Activated CD8-positive, alpha-beta memory T cell treated with anti-CD3 and anti-CD28 coated beads, Interleukin-2, amount 10 ng/mL, durations not matched to agents 7 days and 5 days (primary cell): ENCODE results near the gene MIA. TPM values are rescaled to one million over a fixed set of nuclear protein-coding genes. Genes with fewer than 3 reads are reported as not detected.
"Not testable (repeated sequence)": the region's sequence is repeated elsewhere in the genome, so short reads cannot be mapped to it uniquely, and the experiment has no call there.

ENCODE experiments used
- ATAC-seq: fragments of 150-1000 bp; cut with Tn5 transposase; one replicate; pipeline ENCODE4 v1.10.0; 2021; ENCODE audit warnings: moderate library complexity
- CTCF ChIA-PET: fragments of 350-600 bp; sonication (Branson Sonifier 250); formaldehyde crosslinking; loops from one replicate; lab custom pipeline; 2021; ENCODE audit warnings: antibody characterized with exemption; lab: Charles Lee
- DNase-seq: peaks from one replicate; pipeline ENCODE4 v3.0.0-alpha.2; 2020
- H3K27ac Mint-ChIP-seq: one replicate; pipeline ENCODE4 v1.8.0; 2021; ENCODE audit warnings: mild to moderate bottlenecking, mixed read lengths
- H3K27me3 Mint-ChIP-seq: one replicate; pipeline ENCODE4 v1.8.0; 2021; ENCODE audit warnings: mixed read lengths
- H3K36me3 Mint-ChIP-seq: one replicate; pipeline ENCODE4 v1.8.0; 2021; ENCODE audit warnings: mild to moderate bottlenecking, mixed read lengths
- H3K4me1 Mint-ChIP-seq: one replicate; pipeline ENCODE4 v1.8.0; 2021; ENCODE audit warnings: mixed read lengths
- H3K4me3 Mint-ChIP-seq: one replicate; pipeline ENCODE4 v1.8.0; 2021; ENCODE audit warnings: mild to moderate bottlenecking, moderate library complexity, mixed read lengths
- H3K9me3 Mint-ChIP-seq: one replicate; pipeline ENCODE4 v1.8.0; 2022; ENCODE audit warnings: low read depth, mixed read lengths
- total RNA-seq, 2 experiments: library from RNA; stranded (reverse); gene quantifications; one replicate each; pipeline ENCODE4 v1.2.3, GENCODE V29; 2021

The MIA gene
- total RNA-seq, 2 experiments from 2014 or later, result not detected

- peaks cover 53% of the 10 kb centered on the region for H3K4me1 Mint-ChIP-seq
- CTCF ChIA-PET, result interaction anchor here (0.6 to 6.2 kb wide), 7 partner anchors 22 to 335 kb away, joined by 3 to 44 read pairs (median 6); partner anchors contain the start of genes COQ8B, EGLN2, ITPKC and RAB4B
- H3K4me3 Mint-ChIP-seq, result peak overlapping the region; percentile 82
- peaks cover 60% of the 10 kb centered on the region for H3K36me3 Mint-ChIP-seq
- no peaks in the 10 kb centered on the region for H3K27me3 Mint-ChIP-seq
- no peaks in the 10 kb centered on the region for H3K9me3 Mint-ChIP-seq
- peak overlapping the region; percentile 94 for H3K27ac Mint-ChIP-seq
- ATAC-seq (no peak), DNase-seq (no peak)
Measured at GRCh38 chr19:40755248-40755624, 20.1 kb upstream of the MIA start.

- H3K27me3 Mint-ChIP-seq, result no peaks in the 10 kb centered on the region
- H3K36me3 Mint-ChIP-seq, result peaks cover 66% of the 10 kb centered on the region
- ATAC-seq (no peak), DNase-seq (no peak)
- peak overlapping the region; percentile 82 for H3K4me3 Mint-ChIP-seq
- H3K9me3 Mint-ChIP-seq, result no peaks in the 10 kb centered on the region
- CTCF ChIA-PET, result interaction anchor here (1.1 to 6.2 kb wide), 6 partner anchors 22 to 508 kb away, joined by 3 to 44 read pairs (median 6); partner anchors contain the start of genes EGLN2 and RAB4B
- H3K27ac Mint-ChIP-seq, result peak overlapping the region; percentile 94
- H3K4me1 Mint-ChIP-seq, result peaks cover 58% of the 10 kb centered on the region
Measured at GRCh38 chr19:40755791-40756190, 19.5 kb upstream of the MIA start.

- Mint-ChIP-seq H3K27ac (peak overlapping the region; percentile 73), H3K9me3 (no peaks in the 10 kb centered on the region), H3K4me1 (peaks cover 64% of the 10 kb centered on the region), H3K4me3 (peak overlapping the region; percentile 51), H3K27me3 (no peaks in the 10 kb centered on the region), H3K36me3 (peaks cover 65% of the 10 kb centered on the region)
- ATAC-seq (peak; percentile 31), DNase-seq (peak; percentile 63)
- CTCF ChIA-PET, result interaction anchor here (0.7 to 6.2 kb wide), 5 partner anchors 11 to 507 kb away, joined by 3 to 44 read pairs (median 4); partner anchors contain the start of gene RAB4B
Measured at GRCh38 chr19:40756502-40757110, 18.7 kb upstream of the MIA start.

- DNase-seq, result no peak
- H3K27ac Mint-ChIP-seq, result peak overlapping the region; percentile 4
- H3K4me1 Mint-ChIP-seq, result peaks cover 74% of the 10 kb centered on the region
- no peak for ATAC-seq
- H3K36me3 Mint-ChIP-seq, result peaks cover 67% of the 10 kb centered on the region
- no peaks in the 10 kb centered on the region for H3K27me3 Mint-ChIP-seq
- CTCF ChIA-PET, result interaction anchor here (1.0 to 1.2 kb wide), 2 partner anchors 40 to 124 kb away, joined by 3 read pairs; no protein-coding TSS in a partner anchor
- H3K9me3 Mint-ChIP-seq, result no peaks in the 10 kb centered on the region
- no peak overlapping the region for H3K4me3 Mint-ChIP-seq
Measured at GRCh38 chr19:40758491-40758890, 16.8 kb upstream of the MIA start.

- no peaks in the 10 kb centered on the region for H3K27me3 Mint-ChIP-seq
- H3K9me3 Mint-ChIP-seq, result no peaks in the 10 kb centered on the region
- peaks cover 79% of the 10 kb centered on the region for H3K4me1 Mint-ChIP-seq
- DNase-seq, result no peak
- ATAC-seq, result no peak
- CTCF ChIA-PET, result no interaction called here
- peaks cover 72% of the 10 kb centered on the region for H3K36me3 Mint-ChIP-seq
- H3K4me3 Mint-ChIP-seq, result no peak overlapping the region
- H3K27ac Mint-ChIP-seq, result no peak overlapping the region
Measured at GRCh38 chr19:40759352-40759751, 16.0 kb upstream of the MIA start.

GRCh38 chr19:40762754-40763470 is 12.4 kb upstream of the MIA start:
- Mint-ChIP-seq H3K4me3 (no peak overlapping the region), H3K9me3 (no peaks in the 10 kb centered on the region), H3K27ac (peak overlapping the region; percentile 74), H3K4me1 (peaks cover 67% of the 10 kb centered on the region), H3K27me3 (no peaks in the 10 kb centered on the region), H3K36me3 (peaks cover 70% of the 10 kb centered on the region)
- ATAC-seq (no peak), DNase-seq (no peak)
- CTCF ChIA-PET, result interaction anchor here (0.5 to 1.7 kb wide), 2 partner anchors 44 to 380 kb away, joined by 3 to 4 read pairs; no protein-coding TSS in a partner anchor

GRCh38 chr19:40763526-40763925 is 11.8 kb upstream of the MIA start:
- DNase-seq, result no peak
- no peak for ATAC-seq
- H3K36me3 Mint-ChIP-seq, result peaks cover 63% of the 10 kb centered on the region
- H3K27me3 Mint-ChIP-seq, result no peaks in the 10 kb centered on the region
- no peak overlapping the region for H3K4me3 Mint-ChIP-seq
- peak overlapping the region; percentile 74 for H3K27ac Mint-ChIP-seq
- CTCF ChIA-PET, result interaction anchor here (0.5 to 1.7 kb wide), 2 partner anchors 43 to 379 kb away, joined by 3 to 4 read pairs; no protein-coding TSS in a partner anchor
- peaks cover 63% of the 10 kb centered on the region for H3K4me1 Mint-ChIP-seq
- H3K9me3 Mint-ChIP-seq, result no peaks in the 10 kb centered on the region

GRCh38 chr19:40763963-40764362 is 11.4 kb upstream of the MIA start:
- ATAC-seq, result no peak

GRCh38 chr19:40766385-40766784 is 8.9 kb upstream of the MIA start:
- DNase-seq, H3K27me3 Mint-ChIP-seq, H3K27ac Mint-ChIP-seq, ATAC-seq, H3K9me3 Mint-ChIP-seq, H3K4me3 Mint-ChIP-seq: not testable (repeated sequence)
- Mint-ChIP-seq H3K36me3 (peaks cover 60% of the 10 kb centered on the region), H3K4me1 (peaks cover 57% of the 10 kb centered on the region)
- CTCF ChIA-PET, result interaction anchor here (0.8 kb wide), 1 partner anchor 12 kb away, joined by 4 read pairs; no protein-coding TSS in a partner anchor

More at GRCh38 chr19:40763963-40764362, 11.4 kb upstream of the MIA start:
- H3K4me3 Mint-ChIP-seq, result no peak overlapping the region
- H3K27me3 Mint-ChIP-seq, result no peaks in the 10 kb centered on the region
- peak overlapping the region; percentile 20 for H3K27ac Mint-ChIP-seq
- no peaks in the 10 kb centered on the region for H3K9me3 Mint-ChIP-seq
- CTCF ChIA-PET, result no interaction called here
- peaks cover 65% of the 10 kb centered on the region for H3K4me1 Mint-ChIP-seq
- DNase-seq, result no peak
- H3K36me3 Mint-ChIP-seq, result peaks cover 64% of the 10 kb centered on the region

- Mint-ChIP-seq H3K4me1 (peaks cover 36% of the 10 kb centered on the region), H3K27me3 (no peaks in the 10 kb centered on the region), H3K36me3 (peaks cover 43% of the 10 kb centered on the region), H3K4me3 (no peak overlapping the region), H3K9me3 (no peaks in the 10 kb centered on the region), H3K27ac (no peak overlapping the region)
- DNase-seq (no peak), ATAC-seq (no peak)
- CTCF ChIA-PET, result interaction anchor here (1.7 kb wide), 1 partner anchor 11 kb away, joined by 3 read pairs; no protein-coding TSS in a partner anchor
Measured at GRCh38 chr19:40768869-40769268, 6.5 kb upstream of the MIA start.

- DNase-seq, H3K27me3 Mint-ChIP-seq, H3K4me3 Mint-ChIP-seq, H3K27ac Mint-ChIP-seq, H3K9me3 Mint-ChIP-seq: not testable (repeated sequence)
- CTCF ChIA-PET, result interaction anchor here (1.1 to 2.8 kb wide), 2 partner anchors 21 to 48 kb away, joined by 3 to 8 read pairs; partner anchors contain the start of gene ACTMAP
- Mint-ChIP-seq H3K4me1 (peaks cover 17% of the 10 kb centered on the region), H3K36me3 (peaks cover 23% of the 10 kb centered on the region)
- peak; percentile 45 for ATAC-seq
Measured at GRCh38 chr19:40771101-40771862, 4.0 kb upstream of the MIA start.

- CTCF ChIA-PET, result interaction anchor here (3.8 to 4.6 kb wide), 3 partner anchors 21 to 31 kb away, joined by 42 to 47 read pairs (median 43); partner anchors contain the start of gene EGLN2
- Mint-ChIP-seq H3K36me3 (peaks cover 12% of the 10 kb centered on the region), H3K9me3 (no peaks in the 10 kb centered on the region), H3K4me1 (peaks cover 38% of the 10 kb centered on the region), H3K27ac (no peak overlapping the region), H3K4me3 (no peak overlapping the region), H3K27me3 (no peaks in the 10 kb centered on the region)
- ATAC-seq, result no peak
- DNase-seq, result no peak
Measured at GRCh38 chr19:40775632-40776022, 306 bp downstream of the MIA start.
